ENCODE data around the gene ZNF473. TPM values are rescaled to one million over a fixed set of nuclear protein-coding genes. Genes with fewer than 3 reads are reported as not detected.
"Not testable (repeated sequence)": the region's sequence is repeated elsewhere in the genome, so short reads cannot be mapped to it uniquely, and the experiment has no call there.

ZNF473 gene
- total RNA-seq, 4 donors from 2014 or later: 7.1 to 28.9 (median 16.8) TPM

GRCh38 chr19:50092597-50092996 lies 66.8 kb downstream of the ZNF473 start:
- H3K27ac ChIP-seq; H3K9me3 ChIP-seq; DNase-seq; H3K36me3 ChIP-seq; intact Hi-C loops (cut with DNase I; ENCODE audit: low total_unique reads); H3K4me1 ChIP-seq; H3K4me3 ChIP-seq; H3K27me3 ChIP-seq: not testable (repeated sequence)

- H3K9me3 ChIP-seq; H3K27ac ChIP-seq; DNase-seq; H3K27me3 ChIP-seq; intact Hi-C loops (cut with DNase I; ENCODE audit: low total_unique reads); H3K36me3 ChIP-seq; H3K4me1 ChIP-seq; H3K4me3 ChIP-seq: not testable (repeated sequence)
Measured at GRCh38 chr19:50097884-50098283, 72.1 kb downstream of the ZNF473 start.

- peak in 1 of 2 donors; percentile 14 for DNase-seq
- intact Hi-C loops (cut with DNase I; ENCODE audit: low total_unique reads); H3K36me3 ChIP-seq: not testable (repeated sequence)
Measured at GRCh38 chr19:50098892-50099291, 73.1 kb downstream of the ZNF473 start.

GRCh38 chr19:50099696-50100095 lies 73.9 kb downstream of the ZNF473 start:
- H3K4me3 ChIP-seq; H3K27ac ChIP-seq; DNase-seq; H3K27me3 ChIP-seq; intact Hi-C loops (cut with DNase I; ENCODE audit: low total_unique reads); H3K36me3 ChIP-seq; H3K4me1 ChIP-seq; H3K9me3 ChIP-seq: not testable (repeated sequence)

More at GRCh38 chr19:50098892-50099291, 73.1 kb downstream of the ZNF473 start:
- H3K27me3 ChIP-seq, H3K27ac ChIP-seq, H3K4me1 ChIP-seq, H3K4me3 ChIP-seq, H3K9me3 ChIP-seq: not testable (repeated sequence)

GRCh38 chr19:50100946-50101345 lies 75.1 kb downstream of the ZNF473 start:
- H3K9me3 ChIP-seq; intact Hi-C loops (cut with DNase I; ENCODE audit: low total_unique reads): not testable (repeated sequence)

More at GRCh38 chr19:50100946-50101345, 75.1 kb downstream of the ZNF473 start:
- DNase-seq, H3K4me3 ChIP-seq, H3K27ac ChIP-seq, H3K4me1 ChIP-seq, H3K36me3 ChIP-seq, H3K27me3 ChIP-seq: not testable (repeated sequence)

Other genes with a start within 250 kb of the ZNF473 start
- gene FUZ, start 212.7 kb upstream of the ZNF473 start, total RNA-seq: 10 to 100 TPM; 10.5 to 28.8 (median 23.3) TPM
- 10 to 100 TPM; 21.1 to 48.1 (median 26.8) TPM for gene MED25, start 207.7 kb upstream of the ZNF473 start, total RNA-seq
- 100 to 1,000 TPM in 1 of 4 donors, 10 to 100 TPM in 3; 46.2 to 156 (median 82.0) TPM for gene PTOV1, start 174.8 kb upstream of the ZNF473 start, total RNA-seq
- 100 to 1,000 TPM in 1 of 4 donors, 10 to 100 TPM in 3; 47.7 to 104 (median 77.7) TPM for gene PNKP, start 158.4 kb upstream of the ZNF473 start, total RNA-seq
- 10 to 100 TPM in 1 of 4 donors, 1 to 10 TPM in 3; 2.6 to 26.7 (median 5.9) TPM for gene AKT1S1, start 148.7 kb upstream of the ZNF473 start, total RNA-seq
- 10 to 100 TPM in 3 of 4 donors, 1 to 10 TPM in 1; 9.1 to 44.1 (median 12.5) TPM for gene TBC1D17, start 148.3 kb upstream of the ZNF473 start, total RNA-seq
- 1 to 10 TPM in 1 of 4 donors, under 1 TPM in 1, not detected in 2; 0.82 to 1.2 TPM for gene IL4I1, start 129.1 kb upstream of the ZNF473 start, total RNA-seq
- gene ATF5, start 96.8 kb upstream of the ZNF473 start, total RNA-seq: 10 to 100 TPM in 1 of 4 donors, 1 to 10 TPM in 2, not detected in 1; 2.1 to 10.0 (median 3.6) TPM
- 10 to 100 TPM; 12.1 to 40.4 (median 24.6) TPM for gene NUP62, start 96.5 kb upstream of the ZNF473 start, total RNA-seq
- gene SIGLEC11, start 64.8 kb upstream of the ZNF473 start, total RNA-seq: 1 to 10 TPM in 2 of 4 donors, not detected in 2; 1.2 to 3.9 TPM
- gene VRK3, start 633 bp upstream of the ZNF473 start, total RNA-seq: 10 to 100 TPM in 3 of 4 donors, 1 to 10 TPM in 1; 1.5 to 68.8 (median 37.1) TPM
- not detected for gene IZUMO2, start 137.3 kb downstream of the ZNF473 start, total RNA-seq
- 10 to 100 TPM in 1 of 4 donors, 1 to 10 TPM in 2, under 1 TPM in 1; 0.77 to 22.1 (median 1.4) TPM for gene MYH14, start 177.6 kb downstream of the ZNF473 start, total RNA-seq